ENCODE results near the gene GPR75.

DNA sequence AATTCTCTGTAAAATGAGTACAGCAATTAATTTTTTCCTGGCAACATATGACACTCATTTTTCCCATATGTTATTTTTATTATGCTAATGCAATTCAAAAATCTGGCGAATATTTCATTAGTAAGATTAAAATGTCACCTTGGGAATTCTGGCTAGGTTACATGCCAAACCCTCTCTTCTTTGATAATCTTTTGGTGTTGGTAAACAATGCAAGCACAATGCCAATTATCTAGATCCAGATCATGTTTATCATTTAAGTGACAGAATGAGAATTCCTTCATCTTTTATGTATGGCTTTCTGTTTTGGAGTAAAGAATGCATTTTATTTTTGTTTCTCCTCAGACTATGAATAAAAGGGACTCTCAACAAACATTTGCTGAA, 33.7 kb downstream of the GPR75 start:
- TF ChIP-seq POLR2A (IDR thresholded peaks at IDR 0.05) = no peak
- TF ChIP-seq, protein P1, sequence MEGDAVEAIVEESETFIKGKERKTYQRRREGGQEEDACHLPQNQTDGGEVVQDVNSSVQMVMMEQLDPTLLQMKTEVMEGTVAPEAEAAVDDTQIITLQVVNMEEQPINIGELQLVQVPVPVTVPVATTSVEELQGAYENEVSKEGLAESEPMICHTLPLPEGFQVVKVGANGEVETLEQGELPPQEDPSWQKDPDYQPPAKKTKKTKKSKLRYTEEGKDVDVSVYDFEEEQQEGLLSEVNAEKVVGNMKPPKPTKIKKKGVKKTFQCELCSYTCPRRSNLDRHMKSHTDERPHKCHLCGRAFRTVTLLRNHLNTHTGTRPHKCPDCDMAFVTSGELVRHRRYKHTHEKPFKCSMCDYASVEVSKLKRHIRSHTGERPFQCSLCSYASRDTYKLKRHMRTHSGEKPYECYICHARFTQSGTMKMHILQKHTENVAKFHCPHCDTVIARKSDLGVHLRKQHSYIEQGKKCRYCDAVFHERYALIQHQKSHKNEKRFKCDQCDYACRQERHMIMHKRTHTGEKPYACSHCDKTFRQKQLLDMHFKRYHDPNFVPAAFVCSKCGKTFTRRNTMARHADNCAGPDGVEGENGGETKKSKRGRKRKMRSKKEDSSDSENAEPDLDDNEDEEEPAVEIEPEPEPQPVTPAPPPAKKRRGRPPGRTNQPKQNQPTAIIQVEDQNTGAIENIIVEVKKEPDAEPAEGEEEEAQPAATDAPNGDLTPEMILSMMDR (IDR thresholded peaks at IDR 0.05 in 4 of 5, conservative IDR thresholded peaks at IDR 0.05 in 1 of 5) = no peak

Measured in gastrocnemius medialis (tissue), 4 donors.